SW 1271 (cell line): ENCODE results near the gene YBEY.
A peak's percentile ranks its signal among the peaks of the same experiment; 100 is the strongest.
"Not testable (repeated sequence)": the region's sequence is repeated elsewhere in the genome, so short reads cannot be mapped to it uniquely, and the experiment has no call there.

ENCODE experiments used
- DNase-seq, 2 experiments: peaks; one replicate each; lab custom pipeline; 2025; lab: John Stamatoyannopoulos, UW

YBEY gene

GRCh38 chr21:46285761-46286647, at the start of gene YBEY:
YBEY (plus strand) TSS chr21:46286342; CDS start chr21:46286914, 572 bp downstream.
- peak; percentile 55 to 83 for DNase-seq

GRCh38 chr21:46237474-46237873, 48.7 kb upstream of the YBEY start:
- no peak for DNase-seq

GRCh38 chr21:46239817-46240325, 46.3 kb upstream of the YBEY start:
- no peak for DNase-seq

GRCh38 chr21:46241577-46241976, 44.6 kb upstream of the YBEY start:
- DNase-seq: not testable (repeated sequence)

- DNase-seq: no peak
These were observed 42.8 kb upstream of the YBEY start for GRCh38 chr21:46243325-46243724.

GRCh38 chr21:46243960-46244361, 42.2 kb upstream of the YBEY start:
- DNase-seq: no peak

GRCh38 chr21:46244602-46245001, 41.5 kb upstream of the YBEY start:
- DNase-seq: no peak

GRCh38 chr21:46245213-46245915, 40.8 kb upstream of the YBEY start:
- DNase-seq: no peak

- DNase-seq: no peak
These were observed 39.8 kb upstream of the YBEY start for GRCh38 chr21:46246345-46246744.

- DNase-seq: no peak
These were observed 38.3 kb upstream of the YBEY start for GRCh38 chr21:46247699-46248421.

GRCh38 chr21:46248422-46248782, 37.7 kb upstream of the YBEY start:
- no peak for DNase-seq

GRCh38 chr21:46248827-46249226, 37.3 kb upstream of the YBEY start:
- DNase-seq: no peak

- DNase-seq: no peak
These were observed 35.9 kb upstream of the YBEY start for GRCh38 chr21:46250146-46250725.

- DNase-seq: no peak
These were observed 33.3 kb upstream of the YBEY start for GRCh38 chr21:46252840-46253239.

GRCh38 chr21:46253610-46254124, 32.5 kb upstream of the YBEY start:
- no peak for DNase-seq

GRCh38 chr21:46254208-46254975, 31.8 kb upstream of the YBEY start:
- DNase-seq: no peak

GRCh38 chr21:46255166-46255565, 31.0 kb upstream of the YBEY start:
- no peak for DNase-seq

GRCh38 chr21:46255758-46256337, 30.3 kb upstream of the YBEY start:
- DNase-seq: no peak

GRCh38 chr21:46256501-46256994, 29.6 kb upstream of the YBEY start:
- DNase-seq: no peak

GRCh38 chr21:46264046-46264689, 22.0 kb upstream of the YBEY start:
- no peak for DNase-seq
